Activated effector memory CD4-positive, alpha-beta T cell treated with anti-CD3 and anti-CD28 coated beads, Interleukin-2, amount 50 U/mL, for 16 hours (primary cell): ENCODE results near the gene ACSS1.

Source experiments
- DNase-seq: peaks from one replicate; pipeline ENCODE4 v3.0.0-alpha.2; 2020

The ACSS1 gene

DNA sequence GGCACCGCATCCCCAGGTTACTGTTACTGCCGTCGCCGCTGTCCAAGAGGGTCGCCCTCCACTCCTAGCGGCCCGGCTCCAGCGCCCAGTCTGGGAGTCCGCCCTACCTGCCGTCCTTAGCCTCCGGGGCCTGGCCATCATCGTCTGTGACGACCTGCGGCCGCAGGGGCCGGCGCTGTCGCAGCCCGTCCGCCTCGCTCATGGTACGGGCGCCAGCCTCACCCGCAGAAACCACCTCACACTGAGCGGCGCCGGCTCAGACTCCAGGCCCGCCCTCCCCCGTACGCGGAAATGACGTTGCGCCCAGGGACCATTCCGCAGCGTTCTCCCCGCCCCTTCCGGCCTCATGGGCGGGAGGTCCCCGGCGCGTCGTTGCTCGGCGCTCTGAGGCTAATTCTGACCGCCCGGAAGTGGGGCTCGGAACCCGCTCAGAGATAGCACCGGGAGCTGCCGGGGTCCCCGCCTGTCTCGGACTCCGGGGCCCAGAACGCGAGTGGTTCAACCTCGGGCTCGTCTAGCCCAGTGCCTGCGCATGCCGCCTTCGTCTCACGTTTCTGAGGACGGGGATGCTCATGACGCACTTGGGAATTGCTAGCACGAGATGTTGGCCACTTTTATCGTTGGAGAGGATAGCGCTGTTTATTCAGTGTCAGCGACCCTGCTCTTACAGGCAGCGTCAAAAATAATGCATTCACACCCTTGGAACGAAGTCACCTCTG lies 65.3 kb downstream of the ACSS1 start, which contains the start of gene APMAP:
Gene APMAP (minus strand): TSS at position 265 of the 719 bp plus-strand sequence. CDS start 63 bp downstream, at position 202.
- peak; percentile 99 for DNase-seq

DNA sequence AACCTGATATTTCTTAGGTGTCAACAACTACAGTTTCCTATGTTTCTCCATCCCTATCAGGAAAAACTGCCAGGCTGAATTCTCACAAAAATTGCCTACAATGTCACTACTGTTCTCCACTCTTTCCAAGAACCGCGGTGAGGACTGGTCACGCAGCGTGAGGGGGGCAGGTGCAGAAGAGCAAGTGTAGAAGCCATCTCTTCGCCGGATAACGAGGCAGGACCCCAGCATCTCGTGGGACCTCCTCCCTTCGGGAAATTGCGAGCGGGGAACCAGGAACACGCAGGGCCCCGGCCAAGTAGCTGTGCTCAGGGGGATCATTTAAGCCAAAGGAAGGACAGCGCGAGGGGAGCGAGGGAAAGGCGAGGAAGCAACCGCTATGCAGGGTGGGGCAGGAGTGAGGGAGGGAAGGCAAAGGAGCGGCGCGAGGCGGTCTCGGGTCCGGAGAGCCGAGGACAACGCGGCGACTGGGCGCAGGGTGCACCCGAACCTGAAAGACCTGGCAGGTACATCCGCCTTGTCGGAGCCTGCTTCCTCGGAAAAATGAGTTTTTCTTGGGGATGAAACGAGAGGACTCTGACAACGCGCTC lies 65.9 kb downstream of the ACSS1 start:
- peak; percentile 69 for DNase-seq

DNA sequence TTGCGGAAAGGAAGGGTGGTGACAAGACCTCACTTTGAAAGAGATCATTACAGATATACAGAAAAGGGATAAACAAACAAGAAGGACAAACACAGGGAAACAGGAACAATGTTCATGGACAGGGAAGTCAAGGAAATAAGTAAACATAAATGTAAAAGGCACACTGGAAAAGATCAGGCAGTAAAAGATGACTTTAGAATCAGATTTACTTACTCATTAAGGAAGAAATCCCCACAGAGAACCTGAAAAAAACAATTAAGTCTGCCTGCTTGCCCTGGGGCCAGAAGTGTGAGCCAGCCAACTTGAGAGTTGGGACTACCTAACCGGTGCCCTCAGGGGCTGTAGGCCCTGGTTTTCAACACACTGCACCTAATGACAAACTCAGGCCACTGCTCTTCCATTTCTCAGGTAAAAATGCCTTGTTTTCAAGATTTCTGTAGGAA lies 67.1 kb downstream of the ACSS1 start:
- no peak for DNase-seq

DNA sequence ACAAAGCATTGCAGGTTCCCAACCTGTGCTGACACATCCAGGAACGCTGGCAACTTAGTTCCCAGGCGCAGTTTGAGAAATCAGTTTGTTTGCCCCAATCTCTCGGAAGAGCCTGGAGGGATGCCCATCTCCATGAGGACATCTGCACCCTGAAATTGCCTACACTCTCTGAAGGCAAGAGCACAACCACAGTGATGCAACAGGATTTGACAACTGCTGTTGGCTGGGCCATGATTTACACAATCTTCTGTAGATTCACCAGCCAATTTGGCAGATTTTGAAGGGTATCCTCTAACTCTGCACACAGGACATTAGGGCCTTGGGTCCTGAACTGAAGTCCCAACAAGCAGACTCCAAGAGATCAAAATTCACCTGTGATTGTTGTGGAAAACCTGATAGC lies 68.8 kb downstream of the ACSS1 start:
- no peak for DNase-seq

DNA sequence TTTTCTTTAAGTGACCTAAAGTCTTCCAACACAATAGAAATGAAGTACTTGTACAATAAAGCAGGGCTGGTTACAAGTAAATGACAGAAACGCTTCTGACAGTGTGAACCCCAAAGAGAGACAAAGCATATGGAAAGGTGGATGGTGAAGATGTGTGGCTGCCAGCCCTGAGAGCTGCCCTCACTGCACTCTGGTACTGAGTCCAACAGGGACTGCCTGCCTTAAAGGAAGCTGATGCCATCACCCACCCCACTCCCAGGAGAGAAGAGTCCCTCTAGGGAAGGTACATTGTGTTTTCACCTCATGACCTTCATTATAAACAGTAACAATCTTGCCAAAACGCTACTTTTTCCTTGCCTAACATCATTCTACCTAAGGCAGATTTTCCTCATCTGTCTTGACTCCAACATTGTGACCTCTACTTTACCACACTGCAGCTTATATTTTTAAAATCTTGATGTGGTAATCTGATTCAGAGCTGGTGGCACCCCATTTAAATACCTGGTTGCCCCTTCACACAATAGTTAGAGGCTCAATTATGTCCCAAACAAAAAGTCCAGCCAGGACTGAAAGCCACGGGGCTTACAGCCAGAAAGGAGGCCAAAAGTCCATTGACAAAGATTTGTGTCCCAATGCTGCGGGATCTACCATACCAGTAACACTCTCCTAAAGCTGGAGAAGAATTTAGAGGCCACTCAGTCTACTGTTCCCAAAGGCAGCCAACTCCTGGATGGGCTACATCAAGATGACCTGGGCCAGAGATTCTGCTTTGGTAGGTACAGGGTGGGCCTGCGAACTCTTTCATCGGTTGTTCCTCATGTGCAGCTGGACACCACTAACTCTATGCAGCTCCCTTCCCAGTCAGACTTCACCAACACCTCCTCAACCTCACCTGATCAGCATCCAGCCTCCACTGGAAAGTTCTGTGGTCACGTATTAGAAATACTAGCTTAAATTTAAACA lies 69.8 kb downstream of the ACSS1 start:
- no peak for DNase-seq

DNA sequence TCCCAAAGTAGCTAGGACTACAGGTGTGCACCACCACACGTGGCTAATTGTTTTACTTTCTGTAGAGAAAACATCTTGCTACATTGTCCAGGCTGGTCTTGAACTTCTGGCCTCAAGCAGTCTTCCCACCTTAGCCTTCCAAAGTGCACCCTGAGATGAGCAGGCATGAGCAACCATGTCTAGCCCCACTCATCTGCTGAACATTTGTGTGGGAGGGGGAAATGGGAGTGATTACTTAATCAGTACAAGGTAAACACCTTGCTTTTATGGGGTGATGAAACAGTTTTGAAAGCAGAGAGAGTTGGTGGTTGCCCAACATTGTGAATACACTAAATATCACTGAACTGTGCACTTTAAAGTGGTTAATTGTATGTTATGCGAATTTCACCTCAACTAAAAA lies 70.7 kb downstream of the ACSS1 start:
- DNase-seq, result no peak

DNA sequence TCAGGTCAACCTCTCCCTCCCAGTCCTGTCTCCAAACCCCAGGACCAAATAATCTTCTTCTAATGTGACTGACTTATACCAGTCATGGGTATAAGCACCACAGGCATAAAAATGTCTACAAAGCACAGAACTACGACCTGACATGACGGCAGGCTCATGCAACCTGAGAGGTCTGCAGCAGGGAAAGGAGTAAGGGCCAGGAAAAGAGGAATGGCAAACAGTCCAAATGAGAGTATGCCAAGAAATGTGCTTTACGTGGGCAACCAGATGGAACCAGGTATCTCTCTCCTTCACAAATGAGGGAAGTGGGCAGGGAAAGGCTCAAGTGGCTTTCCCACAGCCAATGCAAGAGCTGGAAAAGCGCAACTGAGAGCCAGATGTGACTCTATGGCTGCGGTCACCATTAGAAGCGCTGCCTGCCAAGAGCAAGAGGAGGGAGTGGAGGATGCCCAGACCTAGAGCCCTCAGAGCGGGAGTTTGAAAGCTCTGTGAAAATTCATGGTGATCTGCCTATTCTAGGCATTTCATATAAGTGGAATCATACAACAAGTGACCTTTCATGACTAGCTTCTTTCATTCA lies 71.4 kb downstream of the ACSS1 start:
- DNase-seq, result no peak

DNA sequence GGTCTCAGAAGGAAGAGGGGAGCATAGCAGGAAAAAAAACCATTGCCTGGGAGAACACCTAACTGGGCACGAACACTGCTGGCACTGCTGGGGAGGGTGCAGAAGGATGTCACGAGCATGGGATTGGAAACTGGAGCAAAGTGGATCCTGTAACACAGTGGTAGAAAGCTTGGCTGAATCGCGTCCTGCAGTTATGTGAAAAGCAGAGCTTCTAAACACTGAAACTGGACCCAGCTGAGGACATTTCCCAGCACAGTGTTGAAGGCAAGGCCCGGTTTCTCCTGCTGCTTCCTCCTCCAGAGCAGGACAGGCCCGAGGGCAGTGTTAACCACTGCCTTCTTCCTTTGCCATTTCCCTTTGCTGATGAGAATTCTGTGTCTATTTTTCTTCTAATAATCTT lies 72.1 kb downstream of the ACSS1 start:
- no peak for DNase-seq

DNA sequence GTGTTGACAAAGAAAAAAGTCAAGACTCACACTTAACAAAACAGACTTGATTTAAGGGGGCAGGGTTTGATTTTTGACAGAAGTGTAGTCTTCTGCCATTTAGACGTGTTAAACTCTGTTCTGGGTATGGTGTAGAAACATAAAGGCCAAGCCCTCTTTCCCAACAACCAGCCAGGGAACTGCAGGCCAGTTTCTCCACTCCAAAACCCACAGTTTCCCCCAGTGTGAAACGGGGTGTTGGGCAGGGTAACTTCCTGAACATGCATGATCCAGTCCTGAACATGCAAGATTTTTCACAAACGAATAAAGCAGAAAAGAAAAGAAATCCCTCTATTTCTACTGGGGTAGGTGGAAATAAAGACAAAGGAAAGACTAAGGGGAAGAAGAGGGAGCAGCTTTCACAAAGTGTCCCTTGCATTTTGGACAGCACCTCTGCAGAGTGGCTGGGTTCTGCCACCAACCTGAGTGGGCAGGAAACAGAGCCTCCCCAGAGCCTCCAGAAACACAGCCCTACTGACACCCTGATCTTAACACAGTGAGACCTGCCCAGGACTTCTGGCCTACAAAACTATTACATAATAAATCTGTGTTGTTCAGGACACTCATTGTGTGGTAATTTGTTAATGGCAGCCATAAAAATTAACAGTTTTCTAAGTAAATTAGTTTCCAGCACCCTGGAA lies 72.8 kb downstream of the ACSS1 start:
- no peak for DNase-seq

DNA sequence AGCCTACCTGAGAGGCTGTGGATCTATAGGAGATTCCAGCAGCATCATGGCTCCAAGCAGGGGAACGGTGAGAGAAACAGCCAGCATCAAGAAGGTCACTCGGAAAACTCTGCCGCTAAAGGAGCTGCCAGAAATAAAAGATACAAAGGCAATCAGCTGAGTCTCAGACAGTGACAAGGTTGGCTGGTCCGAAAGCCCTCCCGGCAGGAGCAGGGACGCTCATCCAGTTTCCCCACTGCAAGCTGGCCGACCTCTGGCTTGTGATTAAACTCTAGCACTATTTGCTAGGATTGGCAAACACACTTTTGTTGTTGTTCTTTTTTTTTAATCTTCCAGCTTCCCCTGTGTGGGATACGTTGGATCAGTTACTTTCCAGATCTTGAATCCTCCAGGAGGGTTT lies 74.0 kb downstream of the ACSS1 start:
- no peak for DNase-seq

DNA sequence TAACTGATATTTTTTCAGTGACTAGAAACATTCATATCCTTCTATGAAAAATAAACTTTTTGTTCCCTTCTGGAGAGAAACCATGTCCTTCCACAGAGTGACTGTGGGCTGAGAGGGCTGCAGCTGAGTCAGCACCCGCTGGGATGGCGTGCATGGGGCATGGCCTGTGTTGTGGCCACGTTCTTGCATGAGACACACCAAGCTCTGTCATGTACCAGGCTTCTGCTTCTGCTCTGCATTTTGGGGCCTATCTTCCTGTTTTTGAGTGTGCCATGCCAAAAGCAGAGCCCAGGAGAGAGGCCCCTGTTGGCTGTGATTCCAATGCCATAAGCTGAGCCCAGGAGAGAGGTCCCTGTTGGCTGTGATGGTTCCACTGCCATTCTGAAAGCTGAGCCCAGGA lies 76.1 kb downstream of the ACSS1 start:
- no peak for DNase-seq

DNA sequence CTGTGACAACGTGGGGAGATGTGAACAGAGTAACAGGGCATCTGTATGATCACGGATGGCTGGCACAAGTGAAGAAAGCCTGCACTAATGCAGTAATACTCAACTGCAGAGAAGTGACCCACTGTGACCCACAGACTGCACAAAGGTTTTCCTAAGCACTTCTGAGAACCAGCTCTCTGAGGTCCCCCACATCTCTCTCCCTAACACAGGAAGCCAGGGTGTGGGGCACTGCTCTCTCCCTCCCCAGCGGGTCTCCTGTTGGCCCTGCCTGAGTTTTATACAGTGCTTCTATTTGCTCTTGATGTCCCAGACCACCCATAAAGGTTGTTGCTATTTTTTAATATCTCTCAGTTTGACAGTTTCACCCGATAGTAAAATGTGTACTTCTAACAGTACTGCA lies 76.7 kb downstream of the ACSS1 start:
- no peak for DNase-seq

DNA sequence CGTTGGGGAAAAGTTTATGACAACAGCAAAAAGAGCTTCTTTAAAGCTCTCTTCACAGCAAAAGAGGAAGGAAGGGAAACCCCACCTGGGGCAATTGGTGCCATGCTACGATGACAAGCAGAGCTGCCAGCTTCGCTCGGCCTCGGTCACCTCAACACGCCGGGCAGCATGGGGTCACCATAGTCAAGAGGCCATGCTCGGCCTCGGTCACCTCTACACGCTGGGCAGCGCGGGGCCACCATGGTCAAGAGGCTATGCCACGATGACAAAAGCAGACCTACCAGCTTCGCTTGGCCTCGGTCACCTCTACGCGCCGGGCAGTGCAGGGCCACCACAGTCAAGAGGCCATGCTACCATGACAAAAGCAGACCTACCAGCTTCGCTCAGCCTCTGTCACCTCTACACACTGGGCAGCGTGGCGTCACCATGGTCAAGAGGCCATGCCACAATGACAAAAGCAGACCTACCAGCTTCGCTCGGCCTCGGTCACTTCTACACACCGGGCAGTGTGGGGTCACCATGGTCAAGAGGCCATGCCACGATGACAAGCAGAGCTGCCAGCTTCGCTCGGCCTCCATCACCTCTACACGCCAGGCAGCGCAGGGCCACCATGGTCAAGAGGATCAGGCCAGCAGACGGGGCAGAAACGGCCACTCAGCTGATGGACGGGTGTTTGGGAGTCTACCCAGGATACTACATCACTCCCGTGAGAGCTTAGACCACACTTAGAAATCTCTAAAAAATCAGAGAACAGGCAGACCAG lies 77.5 kb downstream of the ACSS1 start:
- no peak for DNase-seq

DNA sequence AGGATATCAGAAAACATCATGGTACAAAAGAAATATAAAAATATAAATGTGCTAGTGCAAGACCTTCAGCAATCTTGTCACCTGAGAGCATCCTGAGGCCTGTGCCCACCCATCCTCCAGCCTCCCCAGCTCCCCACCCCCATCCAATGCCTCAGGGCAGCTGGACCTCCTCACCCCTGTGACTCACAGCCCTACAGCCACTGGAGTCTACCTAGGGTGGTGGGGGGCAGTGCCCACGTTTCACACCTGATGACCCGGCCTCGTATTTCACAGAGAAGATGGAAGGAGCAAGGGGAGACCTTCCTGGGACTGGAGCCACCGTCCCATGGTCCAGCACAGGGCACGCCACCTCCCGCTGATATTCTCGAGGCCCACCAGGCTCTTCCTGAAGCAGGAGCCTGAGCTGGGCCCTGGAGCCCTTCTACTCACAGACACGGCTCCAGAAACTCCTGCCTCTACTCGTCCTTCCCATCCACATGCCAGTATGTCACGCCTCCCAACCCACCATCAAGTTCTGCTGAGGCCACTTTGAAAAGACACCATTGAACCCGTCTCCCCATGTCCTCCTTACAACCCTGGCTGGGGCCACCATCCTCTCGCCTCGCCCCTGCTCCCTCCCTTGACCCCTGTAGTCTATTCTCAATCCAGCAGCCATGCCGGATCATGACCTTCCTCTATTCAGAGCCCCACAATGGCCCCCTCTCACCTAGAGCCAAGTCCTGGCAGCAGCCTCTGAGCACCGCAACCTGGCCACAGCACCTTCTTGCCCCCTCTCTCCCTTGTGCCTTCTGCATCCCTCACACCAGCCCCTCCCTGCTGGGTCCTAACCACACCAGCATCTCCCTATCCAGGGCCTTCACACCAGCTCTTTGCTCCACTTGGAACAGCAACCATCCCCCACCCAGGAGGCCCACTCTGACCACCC lies 78.6 kb downstream of the ACSS1 start:
- DNase-seq, result no peak

DNA sequence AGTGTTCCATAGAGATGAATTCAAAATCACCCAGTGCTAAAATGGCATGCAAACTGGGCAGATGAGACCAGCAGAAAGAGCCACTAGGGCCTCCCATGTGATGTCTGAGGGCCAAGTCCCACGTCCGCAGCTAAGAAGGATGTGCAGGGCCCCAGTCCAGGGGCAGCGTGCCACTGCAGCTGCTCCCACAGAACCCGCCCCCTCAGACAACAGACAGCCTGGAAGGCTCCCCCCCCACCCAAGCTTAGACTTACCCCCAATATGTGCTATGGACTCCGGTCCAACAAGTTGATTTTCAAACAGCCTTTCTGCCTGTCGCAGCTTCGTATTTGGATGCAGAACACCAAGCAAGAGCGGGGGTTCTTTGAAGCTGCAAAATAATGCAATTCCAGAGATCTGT lies 79.4 kb downstream of the ACSS1 start:
- no peak for DNase-seq

DNA sequence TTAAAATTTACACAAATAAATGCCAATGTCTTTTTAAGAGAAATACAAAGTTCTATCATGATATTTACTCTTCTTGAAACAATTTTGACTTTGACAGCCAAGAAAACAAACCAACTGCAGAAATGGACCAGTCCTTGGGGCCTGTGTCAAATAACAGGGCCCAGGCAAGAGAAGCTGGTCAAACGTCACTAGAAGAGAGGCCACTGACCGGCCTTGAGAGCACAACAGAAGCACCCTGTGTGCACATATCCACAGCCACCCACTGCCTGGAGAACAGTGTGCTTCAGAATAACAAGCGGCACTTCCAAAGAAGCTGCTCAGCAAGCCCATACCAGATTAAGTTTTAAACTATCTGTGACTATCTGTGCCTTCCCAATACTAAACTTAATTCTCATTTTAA lies 80.1 kb downstream of the ACSS1 start:
- no peak for DNase-seq

DNA sequence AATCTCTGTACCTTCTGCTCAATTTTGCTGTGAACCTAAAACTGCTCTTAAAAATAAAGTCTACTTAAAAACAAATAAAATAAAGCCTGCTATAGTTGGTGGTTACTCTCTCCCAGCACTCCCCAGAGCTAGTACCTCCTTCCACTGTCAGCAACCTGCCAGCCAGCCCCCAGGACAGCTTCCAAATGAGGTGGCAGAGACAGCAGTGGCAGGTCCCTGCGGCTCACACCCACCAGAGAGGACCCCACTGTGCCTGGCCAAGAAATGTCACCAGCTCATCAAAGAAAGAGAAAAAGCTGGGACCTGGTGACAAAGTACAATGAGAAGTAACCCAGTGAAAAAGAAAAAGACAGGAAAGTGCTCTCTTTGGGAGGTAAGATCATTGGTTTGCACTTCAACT lies 80.6 kb downstream of the ACSS1 start:
- DNase-seq, result no peak

DNA sequence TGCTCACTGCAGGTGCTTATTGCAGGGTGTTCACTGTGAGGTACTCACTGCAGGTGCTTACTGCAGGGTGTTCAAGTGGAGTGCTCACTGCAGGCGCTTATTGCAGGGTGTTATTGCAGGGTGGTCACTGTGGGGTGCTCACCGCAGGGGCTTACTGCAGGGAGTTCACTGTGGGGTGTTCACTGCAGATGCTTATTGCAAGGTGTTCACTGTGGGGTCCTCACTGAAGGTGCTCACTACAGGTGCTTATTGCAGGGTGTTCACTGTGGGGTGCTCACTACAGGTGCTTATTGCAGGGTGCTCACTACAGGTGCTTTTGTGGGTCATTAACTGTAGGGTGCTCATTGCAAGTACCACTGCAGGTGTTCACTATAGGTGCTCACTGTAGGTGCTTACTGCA lies 85.6 kb downstream of the ACSS1 start:
- DNase-seq, result no peak

DNA sequence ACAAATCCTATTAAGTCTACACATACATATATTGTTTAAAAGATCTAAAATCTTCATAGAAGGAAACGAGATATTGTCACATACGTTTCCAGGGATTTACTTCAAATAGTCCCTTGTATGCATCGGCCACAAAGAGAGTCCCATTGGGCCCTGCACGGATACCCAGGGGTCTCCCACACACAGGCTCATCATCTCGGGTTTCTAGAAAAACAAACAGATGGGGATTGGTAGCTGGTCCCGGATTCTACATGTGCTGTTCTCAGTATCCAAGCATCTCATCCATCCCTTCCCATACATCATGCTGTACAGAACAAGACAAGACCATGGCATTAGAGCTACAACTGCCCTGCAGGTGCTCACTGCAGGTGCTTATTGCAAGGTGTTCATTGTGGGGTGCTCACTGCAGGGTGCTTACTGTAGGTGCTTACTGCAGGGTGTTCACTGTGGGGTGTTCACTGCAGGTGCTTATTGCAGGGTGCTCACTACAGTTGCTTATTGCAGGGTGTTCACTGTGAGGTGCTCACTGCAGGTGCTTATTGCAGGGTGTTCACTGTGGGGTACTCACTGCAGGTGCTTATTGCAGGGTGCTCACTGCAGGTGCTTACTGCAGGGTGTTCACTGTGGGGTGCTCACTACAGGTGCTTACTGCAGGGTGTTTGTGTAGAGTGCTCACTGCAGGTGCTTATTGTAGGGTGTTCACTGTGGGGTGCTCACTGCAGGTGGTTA lies 86.4 kb downstream of the ACSS1 start:
- no peak for DNase-seq

DNA sequence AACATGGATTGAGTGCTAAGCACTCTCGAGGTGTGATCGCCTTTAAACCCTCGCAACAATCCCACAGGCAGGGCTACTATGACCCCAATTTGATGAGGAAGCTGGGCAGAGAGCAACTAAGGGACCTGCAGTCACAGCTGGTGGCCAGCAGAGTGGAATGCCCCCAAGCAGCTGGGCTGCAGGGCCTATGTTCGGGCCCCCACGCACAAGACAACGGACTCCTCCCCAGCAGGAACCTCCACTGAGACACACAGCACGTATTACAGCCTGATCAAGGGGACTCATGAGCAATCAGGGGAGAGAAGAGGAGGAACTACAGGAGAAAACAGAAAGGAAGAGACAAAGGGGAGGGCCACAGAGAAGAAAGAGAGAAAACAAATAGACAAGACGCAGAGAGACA lies 87.2 kb downstream of the ACSS1 start:
- no peak for DNase-seq
